Loucy (cell line): Measurements from ENCODE around the gene CDK5.

ENCODE experiments used
- CTCF ChIP-seq: fragments of 200-600 bp; sonication (generic); conservative IDR thresholded peaks from 2 replicates; pipeline ENCODE4 v1.5.1; 2014; ENCODE audit warnings: mild to moderate bottlenecking, antibody characterized with exemption, low read length
- EZH2phosphoT487 ChIP-seq: fragments of 200-600 bp; IDR thresholded peaks from 2 replicates; pipeline ENCODE4 v1.6.1; 2018; ENCODE audit warnings: antibody characterized with exemption, mild to moderate bottlenecking, moderate library complexity, borderline replicate concordance

GRCh38 chr7:151064993-151065392 lies 7.3 kb upstream of the CDK5 start:
- TF ChIP-seq EZH2phosphoT487, result no peak
- TF ChIP-seq CTCF, result no peak
